Skeletal muscle cell (primary cell): Measurements from ENCODE around the gene FRMPD4.

ENCODE experiments used
- DNase-seq: peaks from one replicate; pipeline ENCODE4 v3.0.0-alpha.2; 2010; ENCODE audit warnings: low read depth
- H3K4me3 ChIP-seq: 2 replicates; pipeline ENCODE4 v1.5.1; 2011; ENCODE audit warnings: low read depth, mild to moderate bottlenecking, control low read depth, low read length, moderate library complexity

Gene FRMPD4

GRCh38 chrX:12771445-12772069, 633.3 kb downstream of the FRMPD4 start:
- no peak for DNase-seq
- no peak overlapping the region for H3K4me3 ChIP-seq
